ENCODE data around the gene TOM1.

The TOM1 gene

GRCh38 chr22:35307892-35308291, 8.2 kb downstream of the TOM1 start:
- DNase-seq = no peak

GRCh38 chr22:35308480-35309021, 8.9 kb downstream of the TOM1 start:
- DNase-seq = no peak

GRCh38 chr22:35310556-35311550, 11.2 kb downstream of the TOM1 start:
- DNase-seq = no peak

GRCh38 chr22:35311551-35311999, 11.9 kb downstream of the TOM1 start:
- DNase-seq = no peak

- no peak for DNase-seq
These were observed 12.7 kb downstream of the TOM1 start for GRCh38 chr22:35312198-35313059.

GRCh38 chr22:35313311-35314121, 13.8 kb downstream of the TOM1 start:
- DNase-seq = peak; percentile 54

- no peak for DNase-seq
These were observed 14.7 kb downstream of the TOM1 start for GRCh38 chr22:35314161-35314942.

- no peak for DNase-seq
These were observed 15.6 kb downstream of the TOM1 start for GRCh38 chr22:35315141-35315854.

GRCh38 chr22:35315855-35316745, 16.4 kb downstream of the TOM1 start:
- no peak for DNase-seq

- no peak for DNase-seq
These were observed 17.1 kb downstream of the TOM1 start for GRCh38 chr22:35316751-35317150.

GRCh38 chr22:35317680-35318290, 18.1 kb downstream of the TOM1 start:
- no peak for DNase-seq

- no peak for DNase-seq
These were observed 18.9 kb downstream of the TOM1 start for GRCh38 chr22:35318346-35319215.

- DNase-seq = no peak
These were observed 19.7 kb downstream of the TOM1 start for GRCh38 chr22:35319244-35319985.

- DNase-seq = no peak
These were observed 22.4 kb downstream of the TOM1 start for GRCh38 chr22:35322126-35322525.

GRCh38 chr22:35322893-35323292, 23.2 kb downstream of the TOM1 start:
- DNase-seq = no peak

- no peak for DNase-seq
These were observed 23.6 kb downstream of the TOM1 start for GRCh38 chr22:35323305-35323704.

GRCh38 chr22:35324067-35324466, 24.4 kb downstream of the TOM1 start:
- DNase-seq = no peak
